K562 (cell line): ENCODE measurements around the gene JUNB. TPM values are rescaled to one million over a fixed set of nuclear protein-coding genes. Genes with fewer than 3 reads are reported as not detected.
A peak's percentile ranks its signal among the peaks of the same experiment; 100 is the strongest.

Experiments used
- AFF4 ChIP-seq: sonication (generic); formaldehyde crosslinking; IDR thresholded peaks from 2 replicates; pipeline ENCODE4 v1.8.0; 2023; ENCODE audit warnings: mild to moderate bottlenecking, missing genetic modification reagents
- ATF2 ChIP-seq: sonication (generic); formaldehyde crosslinking; IDR thresholded peaks from 2 replicates; pipeline ENCODE4 v1.8.1; 2022; ENCODE audit warnings: missing genetic modification reagents
- BRF2 ChIP-seq: IDR thresholded peaks from 3 replicates; pipeline ENCODE4 v1.6.1; 2011; ENCODE audit warnings: borderline replicate concordance, mild to moderate bottlenecking; ENCODE audit not compliant: insufficient read length, insufficient read depth
- CAMTA2 ChIP-seq: fragments of 250-450 bp; sonication (Bioruptor Pico); conservative IDR thresholded peaks from 2 replicates; pipeline ENCODE4 v1.5.1; 2022
- DDX20 ChIP-seq: fragments of 450-650 bp; IDR thresholded peaks from 2 replicates; pipeline ENCODE4 v1.6.1; 2016; ENCODE audit warnings: missing genetic modification characterization, low read depth, mild to moderate bottlenecking, missing compliant biosample characterization, moderate library complexity
- FOXJ2 ChIP-seq: fragments of 200-800 bp; sonication (Bioruptor generic); IDR thresholded peaks from 2 replicates; pipeline ENCODE4 v1.6.1; 2016; ENCODE audit warnings: missing genetic modification characterization, missing compliant biosample characterization
- HDAC2 ChIP-seq: fragments of 450-650 bp; IDR thresholded peaks from 2 replicates; pipeline ENCODE4 v1.6.1; 2016; ENCODE audit warnings: mild to moderate bottlenecking
- IFI16 ChIP-seq: fragments of 250-450 bp; sonication (Bioruptor Pico); IDR thresholded peaks from 2 replicates; pipeline ENCODE4 v2.1.2; 2022; ENCODE audit warnings: mild to moderate bottlenecking, inconsistent platforms
- IRF9 ChIP-seq: fragments of 450-650 bp; IDR thresholded peaks from 2 replicates; pipeline ENCODE4 v1.6.1; 2016; ENCODE audit warnings: missing biosample characterization, missing genetic modification characterization
- KAT7 ChIP-seq: sonication (generic); formaldehyde crosslinking; IDR thresholded peaks from 2 replicates; pipeline ENCODE4 v1.8.0; 2022; ENCODE audit warnings: missing genetic modification reagents, mild to moderate bottlenecking, borderline replicate concordance
- L3MBTL2 ChIP-seq: fragments of 450-650 bp; IDR thresholded peaks from 2 replicates; pipeline ENCODE4 v1.6.1; 2016; ENCODE audit warnings: mild to moderate bottlenecking, moderate library complexity
- NONO ChIP-seq, 2 experiments: fragments of 200-400 bp in 1 of 2; fragments of 450-650 bp in 1 of 2; formaldehyde crosslinking in 1 of 2; IDR thresholded peaks; 2 replicates each; pipeline ENCODE4 v1.6.1; 2017; ENCODE audit warnings: low read depth in 2 of 2, mild to moderate bottlenecking in 2 of 2, moderate library complexity in 2 of 2, low read length in 1 of 2
- SFPQ ChIP-seq: fragments of 200-400 bp; formaldehyde crosslinking; IDR thresholded peaks from 2 replicates; pipeline ENCODE4 v1.6.1; 2017; ENCODE audit warnings: mild to moderate bottlenecking, low read depth, low read length, moderate library complexity
- ZNF384 ChIP-seq: IDR thresholded peaks from 2 replicates; pipeline ENCODE4 v1.6.1; 2012; ENCODE audit warnings: low read depth, low read length, improper control_type of control experiment
- polyA plus RNA-seq, 8 experiments: library from polyadenylated mRNA; depleted of rRNA in 4 of 8; stranded (reverse) in 5 of 8; unstranded in 3 of 8; fragments of >200 nt; fragmentation: Nextera tagmentation in 2 of 8; fragmentation: Illumina TruSeq in 1 of 8; extraction: Ambion mirVana in 2 of 8; extraction: Trizol in 1 of 8; gene quantifications; 2 replicates each; pipeline versions ENCODE4 v1.2.1 to v1.2.3, GENCODE V29; 2011 to 2014; ENCODE audit warnings: inconsistent platforms in 1 of 8, missing spikeins in 1 of 8
- total RNA-seq, 7 experiments: library from RNA; depleted of rRNA in 6 of 7; stranded (reverse); fragments of >200 nt in 6 of 7; fragmentation: Illumina TruSeq in 2 of 7; extraction: Trizol in 2 of 7; gene quantifications; 2 replicates each; pipeline versions ENCODE4 v1.2.1 to v1.2.3, GENCODE V29; 2011 to 2021; ENCODE audit warnings: low replicate concordance in 1 of 7

The JUNB gene
- total and polyA plus RNA-seq, 9 of the 15 experiments (the other 6 are each of a cell fraction or from before 2014, with no cell fraction given): 0.23 to 88.1 (median 13.1) TPM

- TF ChIP-seq IRF9 (tag): no peak
- no peak for TF ChIP-seq DDX20
- TF ChIP-seq HDAC2: no peak
- TF ChIP-seq ZNF384: no peak
- no peak for TF ChIP-seq KAT7 (CRISPR knock-in tag)
- TF ChIP-seq FOXJ2 (tag): no peak
- no peak for TF ChIP-seq ATF2 (CRISPR knock-in tag)
- no peak for TF ChIP-seq BRF2
- TF ChIP-seq SFPQ: no peak
- TF ChIP-seq NONO (IDR thresholded peaks at IDR 0.05; ENCODE audit: low read depth in 2 of 2, low read length in 1 of 2): 0 out of 4 replicates have a peak, but pooled peaks of 1 of the 2 experiments have one; percentile 4
- no peak for TF ChIP-seq CAMTA2 (CRISPR knock-in tag)
- TF ChIP-seq IFI16: no peak
- peak; percentile 60 for TF ChIP-seq L3MBTL2
- TF ChIP-seq AFF4 (CRISPR knock-in tag): no peak
These were observed 16.4 kb upstream of the JUNB start, which contains the start of gene HOOK2 (continued) for GRCh38 chr19:12774588-12775555.
